SIG-M5 treated with dmso at 0.1 percent for 504 hours (cell line): ENCODE measurements around the gene USF3.

Experiments used
- DNase-seq: peaks from one replicate; lab custom pipeline; 2025; ENCODE audit not compliant: unreplicated experiment; lab: John Stamatoyannopoulos, UW

Gene USF3

GRCh38 chr3:113617726-113618125, 78.7 kb downstream of the USF3 start:
- DNase-seq = no peak

GRCh38 chr3:113615976-113616375, 80.5 kb downstream of the USF3 start:
- DNase-seq = no peak

GRCh38 chr3:113614402-113614801, 82.0 kb downstream of the USF3 start:
- no peak for DNase-seq

GRCh38 chr3:113607219-113607596, 89.2 kb downstream of the USF3 start:
- DNase-seq = no peak

DNA sequence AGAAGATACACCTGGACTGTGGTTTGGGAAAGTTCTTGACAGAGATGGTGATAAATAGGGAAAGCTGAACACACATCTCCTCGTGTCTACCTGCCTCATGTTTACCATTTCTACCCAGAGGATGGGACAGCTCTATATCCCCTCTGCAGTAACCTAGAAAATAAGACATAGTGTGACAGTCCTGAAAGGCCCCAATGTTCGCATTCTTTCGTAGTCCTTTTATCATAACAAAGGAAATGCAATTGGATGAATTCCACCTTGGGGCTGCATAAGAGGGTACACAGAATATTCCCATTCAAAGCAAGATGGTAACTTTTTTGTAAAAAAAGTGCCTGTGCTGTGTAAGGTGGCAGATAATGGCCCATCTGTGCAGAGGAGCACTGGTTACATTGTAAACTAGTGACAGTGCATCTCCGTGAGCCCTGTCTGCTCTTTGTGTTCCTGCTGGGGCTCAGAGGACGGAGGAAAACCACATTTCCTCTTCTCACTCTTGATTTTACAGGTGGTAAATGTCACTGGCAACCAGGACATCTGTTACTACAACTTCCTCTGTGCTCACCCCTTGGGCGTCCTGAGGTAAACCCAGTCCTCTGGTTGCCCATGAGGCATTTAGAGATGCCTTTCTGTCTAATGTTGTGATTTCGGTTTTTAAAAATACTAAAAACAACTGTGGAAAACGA, 89.8 kb downstream of the USF3 start:
- no peak for DNase-seq

GRCh38 chr3:113602836-113603235, 93.6 kb downstream of the USF3 start:
- no peak for DNase-seq

GRCh38 chr3:113602256-113602655, 94.2 kb downstream of the USF3 start:
- DNase-seq = no peak

DNA sequence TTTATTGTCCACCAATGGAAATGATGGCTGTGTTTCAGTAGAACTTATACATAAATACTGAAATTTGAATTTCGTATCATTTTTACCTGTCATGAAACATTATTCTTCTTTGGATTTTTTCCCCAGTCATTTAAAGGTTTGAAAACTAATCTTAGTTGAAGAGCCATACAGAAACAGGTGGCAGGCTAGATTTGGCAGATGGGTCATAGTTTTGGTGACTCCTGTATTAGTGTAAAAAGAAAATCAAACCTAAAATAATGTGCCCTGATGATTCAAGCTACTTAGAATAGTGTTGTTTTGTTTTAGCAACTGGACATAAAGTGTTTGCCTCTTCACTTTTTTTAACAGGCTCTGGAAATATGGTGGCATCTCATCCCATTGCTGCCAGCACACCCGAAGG, 95.2 kb downstream of the USF3 start:
- no peak for DNase-seq

GRCh38 chr3:113600418-113601182, 95.8 kb downstream of the USF3 start:
- no peak for DNase-seq
